Left lung (tissue), 10 donors: ENCODE results near the gene FXYD5. TPM values are rescaled to one million over a fixed set of nuclear protein-coding genes. Genes with fewer than 3 reads are reported as not detected.

Experiments used
- ATAC-seq: fragments of 200-7000 bp; cut with Tn5 transposase; one replicate; pipeline ENCODE4 v1.9.1; 2020; ENCODE audit warnings: moderate library complexity
- DNase-seq, 4 donors: peaks; one replicate each; pipeline ENCODE4 v3.0.0-alpha.2; 2013 to 2020
- H3K27ac ChIP-seq, 2 donors: fragments of 200-600 bp; sonication (generic) in 1 of 2; one replicate each; pipeline versions ENCODE4 v1.5.0 to v1.8.0; 2020 to 2021
- H3K27me3 ChIP-seq, 2 donors: fragments of 200-600 bp; sonication (generic) in 1 of 2; one replicate each; pipeline versions ENCODE4 v1.5.0 to v1.8.0; 2020 to 2021
- H3K36me3 ChIP-seq, 2 donors: fragments of 200-600 bp; sonication (generic) in 1 of 2; one replicate each; pipeline versions ENCODE4 v1.5.0 to v1.8.0; 2020 to 2021
- H3K4me1 ChIP-seq, 2 donors: fragments of 200-600 bp; one replicate each; pipeline ENCODE4 v1.8.0; 2021
- H3K4me3 ChIP-seq, 2 donors: fragments of 200-600 bp; sonication (generic) in 1 of 2; one replicate each; pipeline versions ENCODE4 v1.5.0 to v1.8.0; 2020 to 2021; ENCODE audit warnings: mild to moderate bottlenecking in 1 of 2
- H3K9me3 ChIP-seq, 2 donors: fragments of 200-600 bp; sonication (generic) in 1 of 2; one replicate each; pipeline versions ENCODE4 v1.5.0 to v1.8.0; 2020 to 2021
- CTCF ChIP-seq, 2 donors: fragments of 200-600 bp; sonication (generic) in 1 of 2; IDR thresholded peaks; one replicate each; pipeline versions ENCODE4 v1.5.0 to v1.8.0; 2021; ENCODE audit warnings: antibody characterized with exemption in 2 of 2
- intact Hi-C, 2 donors: fragments of 100-400 bp; cut with DNase I; formaldehyde crosslinking; loops; one replicate each; pipeline versions ENCODE4 v1.11.2 to v1.14.2; 2022
- polyA plus RNA-seq, 6 donors: library from polyadenylated mRNA; unstranded; fragments of 120-200 nt; gene quantifications; one replicate each; pipeline ENCODE4 v1.2.1, GENCODE V29; 2013; ENCODE audit not compliant: insufficient read length in 6 of 6
- total RNA-seq, 2 donors: library from RNA; stranded (reverse); fragmentation: NEBNext Ultra II Directional; extraction: Animal tissue kit (Norgen Biotek cat#: 25700); gene quantifications; one replicate each; pipeline ENCODE4 v1.2.1, GENCODE V29; 2021
- donor health status: DM: no; HTN: yes; CAD: no.
- donor health status: DM: no; HTN: no; CAD: no.

FXYD5 gene
- total and polyA plus RNA-seq, 8 donors, result 29.0 to 123 (median 31.5) TPM

GRCh38 chr19:35202722-35203688, 48.5 kb downstream of the FXYD5 start:
- intact Hi-C loops, result no loop called here
- DNase-seq (no peak), ATAC-seq (peak; percentile 55)
- Histone ChIP-seq H3K36me3 (no peaks in the 10 kb centered on the region), H3K9me3 (no peaks in the 10 kb centered on the region), H3K27me3 (no peaks in the 10 kb centered on the region), H3K27ac (no peak overlapping the region), H3K4me1 (peaks cover 0 to 18% of the 10 kb centered on the region in 2 donors), H3K4me3 (no peak overlapping the region)
- no peak for TF ChIP-seq CTCF (IDR thresholded peaks at IDR 0.05)

- peak; percentile 69 for ATAC-seq
- peak in 1 of 4 donors; percentile 50 for DNase-seq
- H3K36me3 ChIP-seq, result no peaks in the 10 kb centered on the region
- intact Hi-C loops, result no loop called here
- peaks cover 0 to 18% of the 10 kb centered on the region in 2 donors for H3K4me1 ChIP-seq
- no peaks in the 10 kb centered on the region for H3K27me3 ChIP-seq
- H3K4me3 ChIP-seq, result no peak overlapping the region
- H3K27ac ChIP-seq, result no peak overlapping the region
- no peaks in the 10 kb centered on the region for H3K9me3 ChIP-seq
- no peak for TF ChIP-seq CTCF (IDR thresholded peaks at IDR 0.05)
Measured at GRCh38 chr19:35204799-35205732, 50.5 kb downstream of the FXYD5 start.

- no peak for TF ChIP-seq CTCF (IDR thresholded peaks at IDR 0.05)
- DNase-seq, result no peak
- Histone ChIP-seq H3K4me1 (peaks cover 0 to 20% of the 10 kb centered on the region in 2 donors), H3K27ac (no peak overlapping the region), H3K4me3 (no peak overlapping the region), H3K9me3 (no peaks in the 10 kb centered on the region), H3K36me3 (no peaks in the 10 kb centered on the region), H3K27me3 (no peaks in the 10 kb centered on the region)
- intact Hi-C loops, result no loop called here
- no peak for ATAC-seq
Measured at GRCh38 chr19:35205733-35206323, 51.3 kb downstream of the FXYD5 start.

GRCh38 chr19:35206379-35206778, 51.8 kb downstream of the FXYD5 start:
- DNase-seq (no peak), ATAC-seq (no peak)
- Histone ChIP-seq H3K27ac (no peak overlapping the region), H3K9me3 (no peaks in the 10 kb centered on the region), H3K36me3 (no peaks in the 10 kb centered on the region), H3K4me1 (peaks cover 0 to 25% of the 10 kb centered on the region in 2 donors), H3K4me3 (no peak overlapping the region), H3K27me3 (no peaks in the 10 kb centered on the region)
- TF ChIP-seq CTCF (IDR thresholded peaks at IDR 0.05), result no peak
- intact Hi-C loops, result no loop called here
